H1 (cell line): ENCODE measurements around the gene ACTRT3. TPM values are rescaled to one million over a fixed set of nuclear protein-coding genes. Genes with fewer than 3 reads are reported as not detected.

Source experiments
- CTCF ChIA-PET: fragments of 300-600 bp; sonication (Branson Sonifier 250); formaldehyde crosslinking; loops from one replicate; lab custom pipeline; 2021; ENCODE audit not compliant: partially characterized antibody; lab: Charles Lee
- POLR2A ChIA-PET: fragments of 300-600 bp; sonication (Branson Sonifier 250); formaldehyde crosslinking; loops from one replicate; lab custom pipeline; 2021; ENCODE audit warnings: inconsistent platforms; ENCODE audit not compliant: partially characterized antibody; lab: Charles Lee
- DNase-seq, 2 experiments: peaks; one replicate each; pipeline versions ENCODE4 v3.0.0 to v3.0.0-alpha.2; 2010 to 2022; ENCODE audit warnings: low spot score in 2 of 2, low read depth in 1 of 2, mixed read lengths in 1 of 2
- FAIRE-seq: peaks from 2 replicates; lab custom pipeline; 2011; peaks lifted over from hg19 to GRCh38; lab: Jason Lieb, UNC
- H2AFZ ChIP-seq: 2 replicates; pipeline ENCODE4 v1.8.1; 2012; ENCODE audit warnings: low read length, inconsistent platforms
- H2AK5ac ChIP-seq: 2 replicates; pipeline ENCODE4 v1.6.1; 2013; ENCODE audit warnings: low read depth, low read length
- H2BK120ac ChIP-seq: replicated peaks from 2 replicates; pipeline ENCODE3; 2013; ENCODE audit warnings: low read depth, low read length, inconsistent platforms
- H2BK12ac ChIP-seq: 2 replicates; pipeline ENCODE4 v1.6.1; 2013; ENCODE audit warnings: low read depth, low read length
- H2BK15ac ChIP-seq: 2 replicates; pipeline ENCODE4 v1.6.1; 2013; ENCODE audit warnings: low read length
- H2BK20ac ChIP-seq: 2 replicates; pipeline ENCODE4 v1.6.1; 2013; ENCODE audit warnings: low read length
- H2BK5ac ChIP-seq: 2 replicates; pipeline ENCODE4 v1.6.1; 2013; ENCODE audit warnings: low read depth, low read length
- H3K14ac ChIP-seq: 2 replicates; pipeline ENCODE4 v1.6.1; 2013; ENCODE audit warnings: inconsistent platforms; ENCODE audit not compliant: insufficient read length
- H3K18ac ChIP-seq: 2 replicates; pipeline ENCODE4 v1.6.1; 2013; ENCODE audit warnings: low read length; ENCODE audit errors: extremely low read depth
- H3K23ac ChIP-seq: 2 replicates; pipeline ENCODE4 v1.6.1; 2013; ENCODE audit warnings: inconsistent platforms; ENCODE audit not compliant: insufficient read length
- H3K23me2 ChIP-seq: 2 replicates; pipeline ENCODE4 v1.6.1; 2013; ENCODE audit warnings: low read depth, low read length
- H3K27ac ChIP-seq: 2 replicates; pipeline ENCODE4 v1.6.1; 2011; ENCODE audit warnings: low read depth, low read length, inconsistent platforms
- H3K27me3 ChIP-seq, 4 experiments: replicated peaks in 1 of 4; 1 replicate in 1 of 4; 2 replicates in 3 of 4; pipeline versions ENCODE4 v1.6.1 to v1.8.1; 2011 to 2013; ENCODE audit warnings: low read length in 3 of 4, mild to moderate bottlenecking in 3 of 4, inconsistent platforms in 2 of 4, mixed read lengths in 2 of 4, moderate library complexity in 1 of 4; ENCODE audit not compliant: control insufficient read depth in 3 of 4, insufficient read depth in 3 of 4; ENCODE audit errors: extremely low read depth in 1 of 4
- H3K36me3 ChIP-seq, 4 experiments: 2 replicates each; pipeline versions ENCODE4 v1.6.1 to v1.8.1; 2011 to 2013; ENCODE audit warnings: mild to moderate bottlenecking in 4 of 4, low read length in 3 of 4, moderate library complexity in 2 of 4, control low read depth in 1 of 4, inconsistent platforms in 1 of 4; ENCODE audit not compliant: insufficient read depth in 4 of 4, control insufficient read depth in 2 of 4
- H3K4ac ChIP-seq: replicated peaks from 2 replicates; pipeline ENCODE3; 2013; ENCODE audit warnings: low read length, low read depth, mixed read lengths, inconsistent platforms; ENCODE audit not compliant: insufficient read length
- H3K4me1 ChIP-seq, 4 experiments: replicated peaks in 1 of 4; 1 replicate in 1 of 4; 2 replicates in 3 of 4; pipeline versions ENCODE4 v1.6.1 to v1.8.1; 2011 to 2013; ENCODE audit warnings: low read length in 3 of 4, inconsistent platforms in 2 of 4, mixed read lengths in 1 of 4; ENCODE audit not compliant: insufficient read depth in 4 of 4, control insufficient read depth in 3 of 4
- H3K4me2 ChIP-seq, 2 experiments: 2 replicates each; pipeline versions ENCODE4 v1.6.1 to v1.8.1; 2011 to 2013; ENCODE audit warnings: low read depth in 2 of 2, low read length in 2 of 2, control low read depth in 1 of 2, inconsistent platforms in 1 of 2, mild to moderate bottlenecking in 1 of 2; ENCODE audit not compliant: insufficient read depth in 1 of 2
- H3K4me3 ChIP-seq, 4 experiments: fragments of 200-600, 300-600 bp in 1 of 4; sonication (generic), shearing (Covaris generic), sonication (Bioruptor Twin) in 1 of 4; 2 replicates each; pipeline versions ENCODE4 v1.5.1 to v1.8.1; 2011 to 2016; ENCODE audit warnings: low read length in 4 of 4, low read depth in 3 of 4, control low read depth in 2 of 4, inconsistent platforms in 2 of 4, mild to moderate bottlenecking in 2 of 4, mixed read lengths in 1 of 4, moderate library complexity in 1 of 4; ENCODE audit not compliant: insufficient read depth in 2 of 4; ENCODE audit errors: extremely low read depth in 1 of 4
- H3K56ac ChIP-seq: replicated peaks from 2 replicates; pipeline ENCODE3; 2013; ENCODE audit warnings: low read depth, mild to moderate bottlenecking, mixed read lengths, low read length, inconsistent platforms; ENCODE audit not compliant: insufficient read length
- H3K79me1 ChIP-seq: 2 replicates; pipeline ENCODE4 v1.6.1; 2013; ENCODE audit warnings: low read depth, low read length, control low read depth
- H3K79me2 ChIP-seq, 2 experiments: 2 replicates each; pipeline versions ENCODE4 v1.6.1 to v1.8.1; 2012 to 2013; ENCODE audit warnings: low read length in 2 of 2, mild to moderate bottlenecking in 2 of 2, inconsistent platforms in 1 of 2; ENCODE audit not compliant: insufficient read depth in 2 of 2, control insufficient read depth in 1 of 2
- H3K9ac ChIP-seq, 4 experiments: replicated peaks in 1 of 4; 1 replicate in 1 of 4; 2 replicates in 3 of 4; pipeline versions ENCODE4 v1.6.1 to v1.8.1; 2011 to 2013; ENCODE audit warnings: low read depth in 3 of 4, low read length in 3 of 4, control low read depth in 2 of 4, mild to moderate bottlenecking in 2 of 4, moderate library complexity in 2 of 4, inconsistent platforms in 1 of 4; ENCODE audit errors: extremely low read depth in 1 of 4
- H3K9me3 ChIP-seq, 2 experiments: 2 replicates each; pipeline versions ENCODE4 v1.6.1 to v1.8.1; 2012 to 2013; ENCODE audit warnings: mild to moderate bottlenecking in 2 of 2, moderate library complexity in 2 of 2, control low read depth in 1 of 2, inconsistent platforms in 1 of 2, low read depth in 1 of 2, low read length in 1 of 2, mixed read lengths in 1 of 2; ENCODE audit not compliant: insufficient read depth in 2 of 2
- H4K20me1 ChIP-seq, 2 experiments: replicated peaks in 1 of 2; 2 replicates each; pipeline versions ENCODE3 to v1.8.1; 2011 to 2013; ENCODE audit warnings: inconsistent platforms in 2 of 2, low read length in 2 of 2, mild to moderate bottlenecking in 1 of 2; ENCODE audit not compliant: insufficient read depth in 2 of 2, control insufficient read depth in 1 of 2
- H4K5ac ChIP-seq: 2 replicates; pipeline ENCODE4 v1.6.1; 2013; ENCODE audit warnings: low read length, low read depth, mixed read lengths, inconsistent platforms; ENCODE audit not compliant: insufficient read length
- H4K8ac ChIP-seq: 2 replicates; pipeline ENCODE4 v1.8.0; 2013; ENCODE audit warnings: mild to moderate bottlenecking, moderate library complexity, low read length, inconsistent platforms; ENCODE audit not compliant: insufficient read depth; ENCODE audit errors: extremely low read depth
- H4K91ac ChIP-seq: replicated peaks from 2 replicates; pipeline ENCODE3; 2013; ENCODE audit warnings: low read length, mixed read lengths, inconsistent platforms; ENCODE audit not compliant: insufficient read length
- CEBPB ChIP-seq: IDR thresholded peaks from 2 replicates; pipeline ENCODE4 v1.6.1; 2012; ENCODE audit warnings: low read depth, low read length
- EZH2 ChIP-seq: fragments of 200-600 bp; sonication (generic); IDR thresholded peaks from 2 replicates; pipeline ENCODE4 v1.7.1; 2012; ENCODE audit warnings: low read depth, mild to moderate bottlenecking, moderate library complexity, low read length, inconsistent platforms; ENCODE audit not compliant: severe bottlenecking
- WGBS, 2 experiments: shearing (Covaris generic) in 1 of 2; methylation state at CpG; one replicate each; pipeline versions ENCODE4 v1.1.6 to v1.1.7; 2013 to 2015; ENCODE audit warnings: low lambda C conversion rate in 2 of 2, mixed read lengths in 2 of 2, inconsistent platforms in 1 of 2, low coverage in 1 of 2, missing lambda C conversion rate in 1 of 2; ENCODE audit not compliant: insufficient replicate concordance in 2 of 2, insufficient coverage in 1 of 2, insufficient read length in 1 of 2; ENCODE audit errors: extremely low coverage in 1 of 2, missing lambda C conversion rate in 1 of 2; 5-methylcytosine and 5-hydroxymethylcytosine counted together
- polyA plus RNA-seq, 7 experiments: library from polyadenylated mRNA; depleted of rRNA in 3 of 7; stranded (reverse) in 5 of 7; unstranded in 2 of 7; fragments of >200 nt in 5 of 7; fragments of 200-250 nt in 2 of 7; gene quantifications; 1 replicate in 5 of 7; 2 replicates in 1 of 7; 4 replicates in 1 of 7; pipeline versions ENCODE4 v1.2.1 to v1.2.3, GENCODE V29; 2011 to 2013; ENCODE audit warnings: missing spikeins in 2 of 7, mixed read lengths in 2 of 7
- total RNA-seq: library from RNA; stranded (reverse); fragmentation: NEBNext Ultra II Directional; extraction: Animal tissue kit (Norgen Biotek cat#: 25700); gene quantifications from 2 replicates; pipeline ENCODE4 v1.2.1, GENCODE V29; 2021

The ACTRT3 gene
- total and polyA plus RNA-seq, 2 of the 8 experiments (the other 6 are each of a cell fraction or from before 2014, with no cell fraction given): 3.4 to 5.9 TPM

DNA sequence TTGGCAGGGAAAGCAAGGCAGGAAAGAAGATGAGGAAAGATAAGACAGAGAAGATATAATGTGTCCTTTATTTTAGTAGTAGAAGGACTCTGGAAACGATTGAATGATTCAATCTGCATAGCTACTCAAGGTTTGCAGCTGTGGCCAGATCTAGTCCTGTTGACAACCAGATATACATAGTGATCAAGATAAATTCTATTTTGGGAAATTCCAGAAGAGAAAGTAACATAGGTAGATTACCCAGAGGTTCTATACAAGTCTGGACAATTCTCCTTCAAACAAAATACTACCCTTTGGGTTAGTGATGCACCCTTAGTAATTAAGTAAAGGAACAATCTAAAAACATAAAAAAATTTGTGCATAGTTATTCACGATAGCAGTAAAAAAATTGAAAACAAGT lies 13.9 kb downstream of the ACTRT3 start:
- CTCF ChIA-PET: no interaction called here
- Histone ChIP-seq H3K79me1 (no peaks in the 10 kb centered on the region), H3K4me2 (no peak overlapping the region), H4K5ac (no peak overlapping the region), H2AK5ac (no peak overlapping the region), H3K79me2 (no peaks in the 10 kb centered on the region), H2BK20ac (no peak overlapping the region), H3K36me3 (no peaks in the 10 kb centered on the region), H3K4me1 (no peaks in the 10 kb centered on the region), H3K4me3 (no peak overlapping the region), H3K9me3 (no peaks in the 10 kb centered on the region), H2AFZ (no peak overlapping the region), H2BK12ac (no peak overlapping the region), H3K14ac (no peak overlapping the region), H3K4ac (no peak overlapping the region), H2BK15ac (no peak overlapping the region), H3K27ac (no peak overlapping the region), H3K23me2 (no peaks in the 10 kb centered on the region), H3K23ac (no peak overlapping the region), H3K9ac (no peak overlapping the region), H2BK120ac (no peak overlapping the region), H4K8ac (no peak overlapping the region)
- WGBS, 2 experiments: 85% methylated on average over 2 of the region's 2 CpGs; no CpG with 5 or more reads in 1 of the 2 experiments
- DNase-seq (no peak), FAIRE-seq (no peak)
- TF ChIP-seq CEBPB (no peak), EZH2 (no peak)
- TF ChIP-seq, all 59 proteins: peak for 0
- H3K18ac ChIP-seq: no peak overlapping the region
- no peaks in the 10 kb centered on the region for H4K20me1 ChIP-seq
- H2BK5ac ChIP-seq: no peak overlapping the region
- H4K91ac ChIP-seq: no peak overlapping the region
- H3K27me3 ChIP-seq: peaks cover 0 to 1% (median 0%) of the 10 kb centered on the region in 4 experiments; a peak in 1 of 7 replicates
- POLR2A ChIA-PET: no interaction called here
- no peak overlapping the region for H3K56ac ChIP-seq
